ENCODE measurements around the gene TRIM26.

Gene TRIM26

DNA sequence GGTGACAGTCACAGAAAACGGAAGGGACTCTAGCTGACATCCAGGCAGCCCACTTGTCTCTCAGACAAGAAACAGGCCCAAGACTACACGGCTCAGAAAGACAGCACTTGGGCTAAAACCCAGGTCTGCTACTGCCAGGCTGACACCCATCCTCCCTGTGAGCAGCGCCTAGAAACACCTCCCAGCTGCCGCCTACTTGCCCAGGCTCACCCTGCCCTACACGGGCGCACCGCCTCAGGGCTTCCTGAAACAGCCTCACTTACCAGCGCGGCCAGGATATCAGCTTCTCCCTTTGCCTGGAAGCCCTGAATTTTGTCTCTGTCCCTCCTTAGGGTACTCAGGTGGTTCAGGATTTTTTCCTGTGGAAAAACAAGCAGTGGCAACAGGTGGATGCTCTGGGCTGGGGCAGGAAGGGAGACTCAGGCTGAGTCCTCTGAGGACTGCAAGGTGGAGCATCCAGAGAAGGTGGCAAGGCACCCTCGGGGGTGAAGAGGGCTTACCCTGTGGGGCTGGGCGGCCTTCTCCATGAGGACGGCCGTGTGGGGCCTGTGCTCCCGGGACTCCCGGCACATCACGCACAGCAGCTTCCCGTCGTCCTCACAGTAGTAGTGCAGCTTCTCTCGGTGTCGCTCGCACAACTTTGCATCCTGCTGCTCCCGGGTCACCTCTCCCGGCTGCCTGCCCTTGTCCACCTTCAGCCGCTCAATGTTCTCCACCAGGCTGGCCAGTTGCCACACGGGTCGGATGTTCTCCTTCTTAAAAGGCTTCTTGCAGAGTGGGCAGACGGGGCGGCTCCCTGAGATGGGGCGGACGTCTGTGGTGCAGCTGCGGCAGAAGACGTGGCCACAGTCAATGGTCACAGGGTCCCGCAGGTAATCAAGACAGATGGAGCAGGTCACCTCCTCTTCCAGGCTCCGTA is 14.8 kb downstream of the TRIM26 start:
- TF ChIP-seq ZNF274 (IDR thresholded peaks at IDR 0.05; ENCODE audit: low read depth, low read length), result no peak

DNA sequence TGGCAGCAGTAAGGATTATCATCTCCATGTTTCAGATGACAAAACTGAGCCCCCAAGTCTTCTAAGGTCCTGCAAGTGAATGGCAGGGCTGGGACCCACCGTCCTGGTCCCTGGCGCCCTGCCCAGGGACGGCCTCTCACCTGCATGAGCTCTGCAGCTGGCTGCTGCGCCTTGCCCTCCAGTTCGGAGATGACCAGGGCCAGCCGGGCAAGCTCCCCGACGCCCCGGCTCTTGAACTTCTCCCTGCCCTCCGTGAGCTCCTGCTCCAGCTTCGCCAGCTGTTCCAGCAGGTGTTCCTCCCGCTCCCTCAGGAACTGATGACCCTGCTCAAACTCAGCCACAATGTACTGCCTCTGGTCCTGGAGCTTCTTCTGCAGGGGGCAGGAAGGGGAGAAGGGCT is 16.8 kb downstream of the TRIM26 start:
- no peak overlapping the region for H3K4me3 ChIP-seq (ENCODE audit: low read length)
- TF ChIP-seq ZNF274 (IDR thresholded peaks at IDR 0.05; ENCODE audit: low read depth, low read length), result no peak

More for the DNA sequence above, 14.8 kb downstream of the TRIM26 start:
- H3K4me3 ChIP-seq (ENCODE audit: low read length), result no peak overlapping the region

GRCh38 chr6:30195951-30196350 is 17.3 kb downstream of the TRIM26 start:
- no peak overlapping the region for H3K4me3 ChIP-seq (ENCODE audit: low read length)
- no peak for TF ChIP-seq ZNF274 (IDR thresholded peaks at IDR 0.05; ENCODE audit: low read depth, low read length)

DNA sequence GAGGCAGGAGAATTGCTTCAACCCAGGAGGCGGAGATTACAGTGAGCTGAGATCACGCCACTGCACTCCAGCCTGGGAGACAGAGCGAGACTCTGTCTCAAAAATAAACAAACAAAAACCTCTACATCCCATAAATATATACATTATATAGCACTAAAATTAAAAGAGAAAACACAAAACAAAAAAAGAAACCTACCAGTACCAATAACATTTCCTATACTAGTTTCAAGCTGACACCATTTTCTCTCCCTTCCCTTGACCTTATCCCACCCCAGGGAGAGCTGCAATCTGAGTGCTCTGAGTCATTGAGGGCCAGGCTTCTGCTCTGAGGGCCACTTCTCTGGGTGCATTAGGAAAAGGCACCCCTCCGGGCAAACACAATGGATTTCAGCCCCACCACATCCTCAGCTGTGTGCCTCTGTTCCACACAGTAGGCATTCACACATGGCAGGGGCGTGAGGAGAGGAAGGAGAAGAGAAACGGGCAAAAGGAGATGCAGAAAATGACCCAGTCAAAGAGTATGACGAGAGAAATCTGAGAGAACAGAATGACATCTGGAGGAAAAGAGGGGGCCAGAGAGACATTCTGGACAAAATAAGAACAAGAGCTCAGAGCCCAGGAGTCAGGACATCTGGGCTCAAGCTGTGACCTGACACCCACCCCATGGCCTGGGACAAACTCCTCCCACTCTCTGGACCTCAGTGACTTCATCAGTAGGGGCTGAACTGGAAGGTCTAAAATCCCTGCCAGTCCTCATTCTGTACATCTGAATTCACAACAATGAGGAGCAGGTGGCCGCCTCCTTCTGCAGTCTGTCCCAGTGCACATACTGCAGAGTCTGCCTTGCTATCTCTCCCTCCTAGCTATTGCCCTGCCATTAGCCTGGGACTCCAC is 18.2 kb downstream of the TRIM26 start:
- H3K4me3 ChIP-seq (ENCODE audit: low read length), result no peak overlapping the region
- TF ChIP-seq ZNF274 (IDR thresholded peaks at IDR 0.05; ENCODE audit: low read depth, low read length), result no peak

DNA sequence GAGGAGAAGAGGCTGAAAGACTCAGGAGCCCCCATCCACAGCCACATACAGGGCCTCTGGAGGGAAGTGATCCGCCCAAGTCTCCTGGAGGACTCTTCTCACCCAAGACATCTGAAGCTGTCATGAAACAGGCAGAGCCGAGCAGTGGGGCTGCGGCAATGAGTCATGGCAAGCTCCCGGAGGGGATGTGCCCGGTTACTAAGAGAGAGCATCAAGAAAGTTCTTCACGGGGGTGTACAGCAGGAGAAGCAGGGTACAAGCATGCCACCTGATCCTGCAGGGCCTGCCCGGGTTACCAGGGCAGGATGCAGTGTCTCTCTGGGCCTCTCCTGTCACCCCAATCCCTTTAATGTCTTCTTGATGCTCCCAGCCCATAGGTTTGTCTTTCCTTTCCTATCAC is 21.1 kb downstream of the TRIM26 start:
- H3K4me3 ChIP-seq (ENCODE audit: low read length), result no peak overlapping the region
- TF ChIP-seq ZNF274 (IDR thresholded peaks at IDR 0.05; ENCODE audit: low read depth, low read length), result no peak

- no peak overlapping the region for H3K4me3 ChIP-seq (ENCODE audit: low read length)
- no peak for TF ChIP-seq ZNF274 (IDR thresholded peaks at IDR 0.05; ENCODE audit: low read depth, low read length)
Observed at GRCh38 chr6:30188541-30188940, 24.7 kb downstream of the TRIM26 start.

GRCh38 chr6:30185846-30186484 is 27.2 kb downstream of the TRIM26 start:
- no peak for TF ChIP-seq ZNF274 (IDR thresholded peaks at IDR 0.05; ENCODE audit: low read depth, low read length)
- no peak overlapping the region for H3K4me3 ChIP-seq (ENCODE audit: low read length)

- no peak for TF ChIP-seq ZNF274 (IDR thresholded peaks at IDR 0.05; ENCODE audit: low read depth, low read length)
Observed at GRCh38 chr6:30184417-30185031, 28.7 kb downstream of the TRIM26 start.

DNA sequence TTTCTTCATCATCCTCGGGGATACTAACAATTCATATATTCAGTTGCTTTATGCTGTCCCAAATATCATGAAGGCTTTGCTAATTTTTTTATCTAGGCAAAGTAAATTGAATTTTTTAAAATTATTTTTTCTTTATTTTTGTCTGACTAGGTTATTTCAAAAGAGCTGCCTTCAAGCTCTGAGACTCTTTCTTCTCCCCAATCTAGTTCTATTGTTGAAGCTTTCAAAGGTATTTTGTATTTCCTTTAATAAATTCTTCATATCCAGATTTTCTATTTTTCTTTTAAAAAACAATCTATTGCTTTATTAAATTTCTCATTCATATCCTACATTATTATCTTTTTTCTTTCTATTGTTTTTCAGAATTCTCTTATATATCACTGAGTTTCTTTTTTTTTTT is 33.1 kb downstream of the TRIM26 start:
- H3K4me3 ChIP-seq (ENCODE audit: low read length), result no peak overlapping the region
- no peak for TF ChIP-seq ZNF274 (IDR thresholded peaks at IDR 0.05; ENCODE audit: low read depth, low read length)

More at GRCh38 chr6:30184417-30185031, 28.7 kb downstream of the TRIM26 start:
- no peak overlapping the region for H3K4me3 ChIP-seq (ENCODE audit: low read length)

GRCh38 chr6:30178837-30179236 is 34.4 kb downstream of the TRIM26 start:
- no peak overlapping the region for H3K4me3 ChIP-seq (ENCODE audit: low read length)
- TF ChIP-seq ZNF274 (IDR thresholded peaks at IDR 0.05; ENCODE audit: low read depth, low read length), result no peak

DNA sequence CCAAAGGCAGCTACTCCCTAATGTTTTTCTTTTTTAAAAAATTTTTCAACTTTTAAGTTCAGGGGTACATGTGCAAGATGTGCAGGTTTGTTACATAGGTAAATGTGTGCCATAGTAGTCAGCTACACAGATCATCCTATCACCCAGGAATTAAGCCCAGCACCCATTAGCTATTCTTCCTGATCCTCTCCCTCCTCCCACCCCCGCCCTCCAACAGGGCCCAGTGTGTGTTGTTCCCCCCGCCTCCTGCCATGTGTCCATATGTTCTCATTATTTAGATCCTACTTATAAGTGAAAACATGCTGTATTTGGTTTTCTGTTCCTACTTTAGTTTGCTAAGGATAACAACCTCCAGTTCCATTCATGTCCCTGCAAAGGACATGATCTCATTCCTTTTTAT is 37.4 kb downstream of the TRIM26 start:
- TF ChIP-seq ZNF274 (IDR thresholded peaks at IDR 0.05; ENCODE audit: low read depth, low read length), result no peak
- no peak overlapping the region for H3K4me3 ChIP-seq (ENCODE audit: low read length)

DNA sequence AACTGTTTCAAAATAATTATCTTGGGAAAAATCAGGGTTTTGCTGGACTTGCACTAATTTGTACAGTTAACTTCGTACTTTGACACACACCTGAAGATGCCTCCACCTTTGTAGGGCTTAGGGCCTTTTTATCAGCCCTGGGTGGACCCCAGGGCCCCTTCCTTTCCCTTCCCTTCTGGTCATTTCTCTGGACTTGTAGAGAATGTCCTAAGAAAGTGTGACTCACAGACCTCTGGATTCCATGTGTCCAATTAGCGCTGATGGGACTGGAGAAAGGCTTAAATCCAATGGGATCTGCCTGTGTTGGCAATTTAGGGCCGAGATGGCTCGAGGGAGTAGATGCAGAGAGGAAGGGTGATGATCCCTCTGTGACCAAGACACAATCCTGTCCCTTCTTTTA is 40.5 kb downstream of the TRIM26 start:
- H3K4me3 ChIP-seq (ENCODE audit: low read length), result no peak overlapping the region
- no peak for TF ChIP-seq ZNF274 (IDR thresholded peaks at IDR 0.05; ENCODE audit: low read depth, low read length)

- TF ChIP-seq ZNF274 (IDR thresholded peaks at IDR 0.05; ENCODE audit: low read depth, low read length), result no peak
- no peak overlapping the region for H3K4me3 ChIP-seq (ENCODE audit: low read length)
Observed at GRCh38 chr6:30171677-30172471, 41.3 kb downstream of the TRIM26 start.
